ENCODE measurements around the gene TMUB2.
"Not testable (repeated sequence)": the region's sequence is repeated elsewhere in the genome, so short reads cannot be mapped to it uniquely, and the experiment has no call there.

The TMUB2 gene

DNA sequence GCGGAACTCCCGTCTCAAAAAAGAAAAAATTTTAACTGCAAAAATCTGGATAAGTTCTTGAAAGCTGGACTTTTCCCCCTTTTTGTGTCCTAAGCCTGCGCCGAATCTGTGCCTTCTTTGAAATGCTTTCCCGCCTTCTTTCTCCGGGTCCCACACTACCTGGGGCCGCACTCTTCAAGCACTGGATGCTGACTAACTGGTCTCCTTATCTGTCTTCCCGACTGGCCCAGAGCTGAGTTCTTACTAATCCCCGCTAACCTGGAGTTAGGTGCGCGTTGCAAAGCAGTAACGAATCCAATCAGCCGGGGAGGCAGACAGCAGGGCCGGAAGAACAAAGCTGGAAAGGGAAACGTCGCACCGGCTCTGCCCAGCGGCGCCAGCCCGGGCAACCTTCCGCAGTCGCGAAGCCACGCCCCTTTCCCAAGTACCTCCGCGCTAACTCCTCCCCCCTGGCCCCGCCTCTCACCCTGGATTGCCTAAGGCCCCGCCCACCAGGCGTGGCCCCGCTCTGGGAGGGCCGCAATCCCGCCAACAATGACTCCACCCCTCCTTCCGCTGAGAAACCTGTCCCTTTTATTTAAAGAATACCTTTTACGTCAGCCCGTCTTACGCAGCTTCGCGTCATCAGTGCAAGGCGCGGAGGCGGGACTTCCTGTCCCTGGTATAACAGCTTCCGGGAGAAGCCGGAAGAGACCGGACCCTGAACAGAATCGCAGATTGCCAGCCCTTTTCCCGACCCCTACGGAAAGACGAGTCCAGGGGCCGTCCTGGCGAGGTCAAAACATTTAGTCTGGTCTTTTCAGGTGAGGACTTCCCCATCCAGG is at the start of gene TMUB2:
TMUB2 (plus strand) TSS at position 666 of the 824 bp plus-strand sequence. CDS start 737 bp downstream, outside the sequence.
- peak; percentile 99 for DNase-seq (ENCODE audit: low read depth)
- TF ChIP-seq, protein P1, sequence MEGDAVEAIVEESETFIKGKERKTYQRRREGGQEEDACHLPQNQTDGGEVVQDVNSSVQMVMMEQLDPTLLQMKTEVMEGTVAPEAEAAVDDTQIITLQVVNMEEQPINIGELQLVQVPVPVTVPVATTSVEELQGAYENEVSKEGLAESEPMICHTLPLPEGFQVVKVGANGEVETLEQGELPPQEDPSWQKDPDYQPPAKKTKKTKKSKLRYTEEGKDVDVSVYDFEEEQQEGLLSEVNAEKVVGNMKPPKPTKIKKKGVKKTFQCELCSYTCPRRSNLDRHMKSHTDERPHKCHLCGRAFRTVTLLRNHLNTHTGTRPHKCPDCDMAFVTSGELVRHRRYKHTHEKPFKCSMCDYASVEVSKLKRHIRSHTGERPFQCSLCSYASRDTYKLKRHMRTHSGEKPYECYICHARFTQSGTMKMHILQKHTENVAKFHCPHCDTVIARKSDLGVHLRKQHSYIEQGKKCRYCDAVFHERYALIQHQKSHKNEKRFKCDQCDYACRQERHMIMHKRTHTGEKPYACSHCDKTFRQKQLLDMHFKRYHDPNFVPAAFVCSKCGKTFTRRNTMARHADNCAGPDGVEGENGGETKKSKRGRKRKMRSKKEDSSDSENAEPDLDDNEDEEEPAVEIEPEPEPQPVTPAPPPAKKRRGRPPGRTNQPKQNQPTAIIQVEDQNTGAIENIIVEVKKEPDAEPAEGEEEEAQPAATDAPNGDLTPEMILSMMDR (IDR thresholded peaks at IDR 0.05; ENCODE audit: control insufficient read depth, insufficient read depth, low read depth, low read length, missing control alignments), result no peak
- peak within 1 kb of the TSS; percentile 77 for H3K4me3 ChIP-seq (ENCODE audit: control insufficient read depth, low read depth, low read length)

GRCh38 chr17:44137891-44138709 is 48.7 kb upstream of the TMUB2 start:
- TF ChIP-seq, protein P1 (IDR thresholded peaks at IDR 0.05; ENCODE audit: control insufficient read depth, insufficient read depth, low read depth, low read length, missing control alignments), result no peak
- peak; percentile 97 for DNase-seq (ENCODE audit: low read depth)
- H3K4me3 ChIP-seq (ENCODE audit: control insufficient read depth, low read depth, low read length), result peak overlapping the region; percentile 36

GRCh38 chr17:44143921-44144320 is 42.9 kb upstream of the TMUB2 start:
- not testable (repeated sequence) for H3K4me3 ChIP-seq (ENCODE audit: control insufficient read depth, low read depth, low read length); DNase-seq (ENCODE audit: low read depth)

DNA sequence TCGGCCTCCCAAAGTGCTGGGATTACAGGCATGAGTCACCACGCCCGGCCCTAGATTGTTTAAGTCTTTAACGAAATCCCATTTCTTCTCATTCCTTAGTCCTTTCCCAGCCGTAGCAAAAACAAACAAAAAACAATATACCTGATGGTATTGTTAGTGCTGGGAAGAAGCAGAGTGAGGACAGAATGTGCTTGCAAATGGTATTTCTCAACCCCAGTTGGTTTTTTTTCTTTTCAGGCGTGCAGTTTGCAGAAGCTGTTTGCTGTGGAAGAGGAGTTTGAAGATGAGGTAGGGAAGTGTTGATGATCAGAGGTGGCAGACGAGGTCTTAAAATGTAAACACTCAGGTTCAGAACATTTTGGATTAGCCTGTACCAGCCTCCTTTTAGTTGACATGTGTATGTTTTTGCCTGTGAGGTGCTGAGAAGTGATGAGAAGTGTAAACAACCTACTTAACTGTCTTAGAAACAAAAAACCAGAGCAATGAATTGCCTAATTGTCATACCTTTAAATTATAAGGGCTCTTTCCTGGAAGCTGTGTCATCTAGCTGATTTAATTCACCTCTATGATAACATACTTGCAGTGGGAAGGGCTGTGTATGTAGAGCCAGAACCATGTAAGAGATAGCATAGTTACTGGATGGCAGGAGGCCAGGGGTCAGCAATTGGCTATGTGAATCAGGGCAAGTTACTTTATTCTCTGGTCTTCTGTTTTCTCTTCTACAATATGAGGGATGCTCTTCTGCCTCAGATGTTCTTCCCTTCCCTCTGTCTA is 41.6 kb upstream of the TMUB2 start:
- TF ChIP-seq, protein P1 (IDR thresholded peaks at IDR 0.05; ENCODE audit: control insufficient read depth, insufficient read depth, low read depth, low read length, missing control alignments), result no peak
- H3K4me3 ChIP-seq (ENCODE audit: control insufficient read depth, low read depth, low read length), result no peak overlapping the region
- DNase-seq (ENCODE audit: low read depth), result no peak

DNA sequence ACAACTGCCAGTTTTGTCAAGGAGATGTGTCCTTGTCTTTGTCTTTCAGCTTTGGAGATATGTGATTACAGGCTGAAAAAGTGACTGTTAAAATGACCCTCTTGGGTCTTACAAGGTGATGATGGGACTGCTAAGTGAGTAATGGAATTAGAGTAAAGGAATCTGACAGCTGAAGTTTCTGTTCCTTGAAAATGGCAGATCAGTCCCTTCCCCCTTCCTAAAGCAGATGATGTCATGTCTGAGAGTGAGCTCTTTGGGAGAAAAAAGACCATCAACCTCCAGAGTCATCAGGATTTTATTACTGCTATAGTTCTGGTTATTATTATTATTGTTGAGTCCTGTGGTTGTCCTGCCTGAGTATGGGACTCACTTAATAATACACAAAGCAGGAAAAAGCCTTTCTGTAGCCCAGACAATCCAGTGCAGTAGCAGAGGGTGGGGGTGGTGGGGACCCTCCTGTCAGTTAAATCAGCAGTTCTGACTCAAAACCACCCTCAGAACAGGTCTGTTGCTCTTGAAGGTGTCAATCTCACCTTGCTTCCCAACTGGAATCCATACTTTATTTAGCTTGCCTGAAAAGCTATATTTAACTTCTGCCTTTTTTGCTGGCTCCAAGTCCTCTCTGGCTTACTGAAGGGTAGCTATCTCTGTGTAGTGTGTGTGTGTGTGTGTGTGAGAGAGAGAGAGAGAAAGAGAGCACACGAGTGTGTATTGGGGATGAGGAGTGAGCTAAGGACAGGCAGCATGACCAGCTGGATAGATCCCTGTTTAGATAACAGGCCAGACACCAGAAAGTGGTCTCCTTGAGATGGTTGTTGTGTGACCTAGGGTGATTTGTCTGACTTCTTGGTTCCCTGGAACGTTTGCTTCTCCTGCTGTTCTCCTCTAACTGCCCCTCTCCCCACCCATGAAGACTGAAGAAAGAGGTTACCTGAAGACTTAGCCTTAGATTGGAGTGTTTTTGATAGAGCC is 40.1 kb upstream of the TMUB2 start:
- no peak overlapping the region for H3K4me3 ChIP-seq (ENCODE audit: control insufficient read depth, low read depth, low read length)
- TF ChIP-seq, protein P1 (IDR thresholded peaks at IDR 0.05; ENCODE audit: control insufficient read depth, insufficient read depth, low read depth, low read length, missing control alignments), result no peak
- no peak for DNase-seq (ENCODE audit: low read depth)

GRCh38 chr17:44147812-44148211 is 39.0 kb upstream of the TMUB2 start:
- no peak overlapping the region for H3K4me3 ChIP-seq (ENCODE audit: control insufficient read depth, low read depth, low read length)
- DNase-seq (ENCODE audit: low read depth), result no peak
- TF ChIP-seq, protein P1 (IDR thresholded peaks at IDR 0.05; ENCODE audit: control insufficient read depth, insufficient read depth, low read depth, low read length, missing control alignments), result no peak

GRCh38 chr17:44149066-44149465 is 37.7 kb upstream of the TMUB2 start:
- DNase-seq (ENCODE audit: low read depth); H3K4me3 ChIP-seq (ENCODE audit: control insufficient read depth, low read depth, low read length): not testable (repeated sequence)
